ENCODE measurements around the gene SYCE3. TPM values are rescaled to one million over a fixed set of nuclear protein-coding genes. Genes with fewer than 3 reads are reported as not detected.

Gene SYCE3
- total RNA-seq, 1 donor from 2014 or later, result not detected

GRCh38 chr22:50605613-50606074 lies 42.9 kb upstream of the SYCE3 start:
- TF ChIP-seq CTCF (IDR thresholded peaks at IDR 0.05), result no peak

GRCh38 chr22:50605002-50605612 lies 42.4 kb upstream of the SYCE3 start:
- no peak for DNase-seq
- no peak overlapping the region for H3K4me3 ChIP-seq
- H3K9me3 ChIP-seq, result no peaks in the 10 kb centered on the region
- H3K27me3 ChIP-seq, result peaks cover 45% of the 10 kb centered on the region
- intact Hi-C loops (cut with DNase I), result no loop called here
- H3K4me1 ChIP-seq, result no peaks in the 10 kb centered on the region
- TF ChIP-seq CTCF (IDR thresholded peaks at IDR 0.05), result no peak
- no peaks in the 10 kb centered on the region for H3K36me3 ChIP-seq
- ATAC-seq, result no peak
- no peak overlapping the region for H3K27ac ChIP-seq

More at GRCh38 chr22:50605613-50606074, 42.9 kb upstream of the SYCE3 start:
- no peaks in the 10 kb centered on the region for H3K36me3 ChIP-seq
- ATAC-seq, result no peak
- H3K4me3 ChIP-seq, result no peak overlapping the region
- H3K9me3 ChIP-seq, result no peaks in the 10 kb centered on the region
- no peaks in the 10 kb centered on the region for H3K4me1 ChIP-seq
- DNase-seq, result no peak
- H3K27ac ChIP-seq, result no peak overlapping the region
- H3K27me3 ChIP-seq, result peaks cover 42% of the 10 kb centered on the region
- intact Hi-C loops (cut with DNase I), result no loop called here

- intact Hi-C loops (cut with DNase I), result no loop called here
- ATAC-seq (no peak), DNase-seq (no peak)
- Histone ChIP-seq H3K27me3 (peaks cover 51% of the 10 kb centered on the region), H3K4me3 (no peak overlapping the region), H3K9me3 (no peaks in the 10 kb centered on the region), H3K27ac (no peak overlapping the region), H3K36me3 (no peaks in the 10 kb centered on the region), H3K4me1 (no peaks in the 10 kb centered on the region)
- no peak for TF ChIP-seq CTCF (IDR thresholded peaks at IDR 0.05)
These were observed 41.7 kb upstream of the SYCE3 start for GRCh38 chr22:50604256-50605001.

- Histone ChIP-seq H3K9me3 (no peaks in the 10 kb centered on the region), H3K36me3 (no peaks in the 10 kb centered on the region), H3K27ac (no peak overlapping the region), H3K27me3 (peaks cover 59% of the 10 kb centered on the region), H3K4me3 (no peak overlapping the region), H3K4me1 (no peaks in the 10 kb centered on the region)
- no peak for TF ChIP-seq CTCF (IDR thresholded peaks at IDR 0.05)
- intact Hi-C loops (cut with DNase I), result no loop called here
- DNase-seq, result no peak
- no peak for ATAC-seq
These were observed 41.0 kb upstream of the SYCE3 start for GRCh38 chr22:50603511-50604255.

GRCh38 chr22:50602338-50602700 lies 39.6 kb upstream of the SYCE3 start:
- Histone ChIP-seq H3K27ac (no peak overlapping the region), H3K4me3 (no peak overlapping the region), H3K9me3 (no peaks in the 10 kb centered on the region), H3K27me3 (peaks cover 61% of the 10 kb centered on the region), H3K36me3 (no peaks in the 10 kb centered on the region), H3K4me1 (no peaks in the 10 kb centered on the region)
- DNase-seq (no peak), ATAC-seq (no peak)
- intact Hi-C loops (cut with DNase I), result no loop called here
- TF ChIP-seq CTCF (IDR thresholded peaks at IDR 0.05), result no peak

Measured in upper lobe of right lung (tissue), 1 donor.